ENCODE measurements around the gene ERO1B.
"Not testable (repeated sequence)": the region's sequence is repeated elsewhere in the genome, so short reads cannot be mapped to it uniquely, and the experiment has no call there.

ERO1B gene

DNA sequence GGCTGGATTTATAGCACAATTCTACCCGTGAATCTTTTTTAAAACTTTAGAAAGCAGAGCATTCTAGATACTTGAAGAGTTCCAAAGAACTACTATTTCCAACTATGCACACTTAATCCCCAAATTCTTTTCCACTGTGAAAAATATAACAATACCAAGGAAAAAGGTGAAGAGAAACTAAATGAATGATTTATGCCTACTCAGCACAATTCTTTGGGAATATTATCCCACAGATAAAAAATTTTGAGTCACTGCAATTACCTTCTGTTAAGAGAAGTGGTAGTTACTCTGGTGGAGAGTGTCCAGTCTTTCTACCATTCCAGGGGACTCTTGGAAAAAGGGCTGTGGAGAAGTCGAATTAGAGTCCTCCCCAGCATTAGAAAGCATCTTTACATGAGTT, 39.2 kb downstream of the ERO1B start:
- no peak for DNase-seq

DNA sequence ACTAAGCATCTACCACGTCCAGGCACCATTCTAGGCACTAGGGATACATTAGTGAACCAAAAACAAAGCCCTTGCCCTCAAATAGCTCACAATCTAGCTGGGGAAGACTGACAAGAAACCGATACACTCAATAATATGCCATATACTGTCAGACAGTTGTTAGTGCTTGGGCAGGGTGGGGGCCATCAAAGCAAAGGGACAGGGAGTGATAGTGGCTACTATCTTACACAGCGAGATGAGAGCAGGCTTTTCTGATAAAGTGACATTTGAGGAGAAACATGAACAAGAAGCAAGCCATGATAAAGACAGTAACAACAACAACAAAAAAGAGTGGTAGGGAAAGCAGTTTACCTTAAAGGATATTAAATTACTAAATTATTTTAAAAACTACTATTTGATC, 41.1 kb downstream of the ERO1B start:
- DNase-seq: no peak

DNA sequence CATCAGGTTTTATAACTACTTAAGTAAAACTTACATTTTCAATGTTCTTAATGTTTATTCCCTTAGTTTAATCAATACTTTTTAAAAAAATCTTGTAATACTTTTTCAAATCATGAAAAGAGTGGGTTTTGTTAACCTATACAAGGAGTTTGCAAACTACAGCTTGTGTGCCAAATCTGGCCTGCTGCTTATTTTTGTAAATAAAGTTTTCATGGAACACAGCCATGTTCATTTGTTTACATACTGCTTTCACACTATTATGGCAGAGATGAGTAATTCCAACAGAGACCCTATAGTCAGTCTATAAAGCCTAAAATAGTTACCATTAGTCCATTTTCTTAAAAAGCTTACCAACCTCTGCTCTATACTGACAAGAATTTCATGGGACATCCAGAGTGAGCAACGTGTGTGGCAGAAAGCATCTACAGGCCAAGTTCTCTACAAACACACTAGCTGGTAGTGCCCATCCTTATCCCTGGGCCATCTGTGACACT, 42.6 kb downstream of the ERO1B start:
- DNase-seq: no peak

DNA sequence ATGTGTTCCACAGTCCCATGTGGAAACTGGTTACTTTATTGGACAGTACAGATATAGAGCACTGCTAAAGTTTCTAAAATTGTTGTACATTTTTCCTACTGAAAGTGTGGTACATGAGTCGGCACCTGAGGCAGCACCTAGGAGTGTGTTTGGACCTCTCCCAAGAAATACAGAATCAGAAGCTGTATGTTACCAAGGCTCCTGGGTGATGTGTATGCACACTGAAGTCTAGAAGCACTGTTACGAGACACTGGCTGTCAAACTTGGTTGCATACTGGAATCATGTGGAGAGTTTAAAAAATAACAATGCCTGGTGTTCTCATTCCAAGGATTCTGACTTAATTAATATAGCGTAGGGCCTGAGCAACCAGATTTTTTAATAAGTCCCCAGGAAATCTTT, 46.6 kb downstream of the ERO1B start:
- DNase-seq: no peak

- DNase-seq: no peak
Observed at GRCh38 chr1:236228411-236228810, 53.3 kb downstream of the ERO1B start.

GRCh38 chr1:236222632-236223031, 59.1 kb downstream of the ERO1B start:
- no peak for DNase-seq

GRCh38 chr1:236220473-236220872, 61.3 kb downstream of the ERO1B start:
- DNase-seq: no peak

DNA sequence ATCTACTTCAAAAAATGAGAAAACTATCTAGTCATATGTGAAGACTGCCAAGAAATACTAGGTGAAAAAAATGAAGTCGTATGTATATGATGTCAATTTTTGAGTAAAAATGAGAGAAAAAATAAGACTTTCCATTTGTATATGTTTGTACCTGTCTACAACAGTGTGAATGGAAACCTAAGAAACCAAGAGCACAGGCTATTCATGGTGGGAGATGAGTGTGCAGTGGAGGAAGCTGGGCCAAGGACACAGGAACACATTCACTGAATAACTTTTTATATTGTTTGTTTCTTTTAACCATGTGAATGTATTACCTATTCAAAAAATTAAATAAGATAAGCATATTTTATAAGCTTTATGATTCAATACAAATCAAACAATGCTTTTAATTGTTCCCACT, 67.0 kb downstream of the ERO1B start:
- DNase-seq: no peak

- DNase-seq: no peak
Observed at GRCh38 chr1:236213534-236213933, 68.2 kb downstream of the ERO1B start.

- DNase-seq: no peak
Observed at GRCh38 chr1:236211815-236212214, 69.9 kb downstream of the ERO1B start.

- no peak for DNase-seq
Observed at GRCh38 chr1:236209713-236210112, 72.0 kb downstream of the ERO1B start.

GRCh38 chr1:236209185-236209584, 72.6 kb downstream of the ERO1B start:
- DNase-seq: no peak

GRCh38 chr1:236207569-236207968, 74.2 kb downstream of the ERO1B start:
- no peak for DNase-seq

GRCh38 chr1:236207121-236207520, 74.6 kb downstream of the ERO1B start:
- no peak for DNase-seq

DNA sequence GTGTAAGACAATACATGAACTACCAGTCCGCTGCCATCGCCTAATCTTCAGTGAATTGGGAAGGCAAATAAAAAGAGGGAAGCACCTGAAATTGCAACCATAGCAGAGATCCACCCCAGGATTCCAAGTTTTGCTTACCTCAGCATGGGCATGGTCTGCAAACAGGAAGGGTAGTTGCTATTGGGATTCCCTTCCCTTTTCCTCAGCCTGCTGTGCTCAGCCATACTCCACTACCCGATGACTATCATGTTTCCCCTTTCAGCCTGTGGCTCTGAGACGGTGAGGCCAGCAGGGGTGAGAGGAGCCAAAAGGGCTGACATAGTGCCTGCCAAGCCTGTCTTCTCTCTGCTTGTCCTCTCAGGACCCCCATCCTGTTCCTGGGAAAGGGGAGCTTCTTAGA, 75.2 kb downstream of the ERO1B start:
- DNase-seq: no peak

GRCh38 chr1:236204656-236205055, 77.1 kb downstream of the ERO1B start:
- DNase-seq: no peak

DNA sequence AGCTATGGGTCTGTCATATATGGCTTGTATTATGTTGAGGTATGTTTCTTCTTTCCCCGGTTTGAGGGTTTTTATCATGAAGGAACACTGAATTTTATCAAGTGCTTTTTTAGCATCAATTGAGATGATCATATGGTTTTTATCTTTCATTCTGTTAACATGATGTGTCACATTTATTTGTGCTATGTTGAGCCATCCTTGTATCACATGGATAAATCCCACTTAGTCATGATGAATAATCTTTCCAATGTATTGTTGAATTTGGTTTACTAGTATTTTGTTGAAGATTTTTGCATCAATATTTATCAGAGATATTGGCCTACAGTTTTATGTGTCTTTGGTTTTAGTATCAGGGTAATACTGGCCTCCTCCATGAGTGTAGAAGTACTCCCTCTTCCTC, 77.7 kb downstream of the ERO1B start:
- DNase-seq: no peak

DNA sequence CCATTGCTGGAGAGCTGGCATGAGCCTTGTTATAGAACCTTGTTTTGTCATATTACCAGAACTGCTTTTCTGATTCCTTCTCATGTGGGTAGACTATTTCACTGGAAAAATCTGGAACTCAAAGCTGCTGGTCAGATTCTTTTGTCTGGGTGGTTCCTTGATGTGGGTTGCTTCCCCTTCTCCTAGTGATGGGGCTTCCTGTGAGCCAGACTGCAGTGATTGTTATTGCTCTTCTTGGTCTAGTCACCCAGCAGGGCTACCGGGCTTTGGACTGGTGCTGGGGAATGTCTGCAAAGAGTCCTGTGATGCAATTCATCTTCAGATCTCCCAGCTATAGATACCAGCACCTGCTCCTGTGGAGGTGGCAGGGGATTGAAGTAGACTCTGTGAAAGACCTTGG, 80.0 kb downstream of the ERO1B start:
- no peak for DNase-seq

DNA sequence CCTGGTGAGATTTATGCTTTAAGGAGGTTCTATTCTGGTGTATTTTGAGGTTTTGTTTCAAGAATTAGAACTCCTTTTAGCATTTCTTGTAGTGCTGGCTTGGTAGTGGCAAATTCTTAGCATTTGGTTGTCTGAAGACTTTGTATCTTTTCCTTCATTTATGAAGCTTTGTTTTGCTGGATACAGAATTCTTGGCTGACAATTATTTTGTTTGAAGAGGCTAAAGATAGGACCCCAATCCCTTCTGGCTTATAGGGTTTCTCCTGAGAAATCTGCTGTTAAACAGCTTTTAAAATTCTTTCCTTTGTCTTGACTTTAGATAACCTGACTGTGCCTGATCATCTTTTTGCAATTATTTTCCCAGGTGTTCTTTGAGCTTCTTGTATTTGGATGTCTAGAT, 80.8 kb downstream of the ERO1B start:
- DNase-seq: no peak

GRCh38 chr1:236193184-236193583, 88.6 kb downstream of the ERO1B start:
- DNase-seq: no peak

GRCh38 chr1:236188084-236188483, 93.7 kb downstream of the ERO1B start:
- DNase-seq: not testable (repeated sequence)

DNA sequence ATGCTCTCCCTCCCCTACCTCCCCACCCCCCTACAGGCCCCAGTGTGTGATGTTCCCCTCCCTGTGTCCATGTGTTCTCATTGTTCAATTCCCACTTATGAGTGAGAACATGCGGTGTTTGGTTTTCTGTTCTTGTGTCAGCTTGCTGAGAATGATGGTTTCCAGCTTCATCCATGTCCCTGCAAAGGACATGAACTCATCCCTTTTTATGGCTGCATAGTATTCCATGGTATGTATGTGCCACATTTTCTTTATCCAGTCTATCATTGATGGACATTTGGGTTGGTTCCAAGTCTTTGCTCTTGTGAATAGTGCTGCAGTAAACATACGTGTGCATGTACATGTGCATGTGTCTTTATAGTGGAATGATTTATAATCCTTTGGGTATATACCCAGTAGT, 95.3 kb downstream of the ERO1B start:
- DNase-seq: not testable (repeated sequence)

DNA sequence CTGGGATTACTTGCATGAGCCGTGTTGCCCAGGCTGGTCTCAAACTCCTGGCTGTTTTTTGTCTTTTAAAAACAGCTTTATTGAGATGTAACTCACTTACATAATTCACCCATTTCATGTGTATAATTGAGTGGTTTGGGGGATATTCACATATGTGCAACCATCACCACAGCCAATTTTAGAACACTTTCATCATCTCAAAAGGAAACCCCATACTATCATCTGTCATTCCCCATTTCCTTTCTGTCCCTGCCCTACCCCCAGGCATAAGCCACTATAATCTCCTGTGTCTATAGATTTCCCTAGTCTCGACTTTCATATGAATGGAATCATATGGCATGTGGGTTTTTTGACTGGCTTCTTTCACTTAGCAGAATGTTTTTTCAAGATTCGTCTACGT, 96.1 kb downstream of the ERO1B start:
- DNase-seq: no peak

DNA sequence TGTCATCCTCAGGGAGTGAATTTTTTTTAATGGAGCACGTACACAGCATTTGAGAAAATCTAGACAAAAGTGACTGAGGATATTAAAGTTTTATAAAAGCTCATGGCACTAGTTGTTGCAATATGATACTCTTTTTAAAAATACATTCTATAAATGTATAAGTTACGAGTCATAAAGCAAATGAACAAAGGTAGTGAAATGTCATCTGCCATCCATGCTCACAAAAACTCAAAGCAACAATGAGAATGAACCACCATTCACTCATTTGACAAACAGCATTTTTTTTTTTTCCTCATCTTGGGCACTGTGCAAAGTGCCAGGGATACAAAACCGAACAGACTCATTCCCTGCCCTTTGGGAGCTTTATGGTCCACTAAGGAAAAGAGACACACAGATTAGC, 100.7 kb downstream of the ERO1B start:
- DNase-seq: no peak

GRCh38 chr1:236179634-236180033, 102.1 kb downstream of the ERO1B start:
- DNase-seq: no peak

Measured in NCI-H2081 treated with DMSO at 0.1 percent for 48 hours (cell line).